DND-41 (cell line): ENCODE measurements around the gene CALCA.

Source experiments
- ATAC-seq: fragments of 200-7000 bp; cut with Tn5 transposase; 3 replicates; pipeline ENCODE4 v1.9.1; 2021; ENCODE audit warnings: low read depth; ENCODE audit not compliant: insufficient read depth
- DNase-seq: peaks from one replicate; pipeline ENCODE4 v3.0.0-alpha.2; 2020
- H2AFZ ChIP-seq: 2 replicates; pipeline ENCODE4 v1.6.0; 2012; ENCODE audit warnings: low read depth, low read length
- H3K27ac ChIP-seq: 2 replicates; pipeline ENCODE4 v1.5.1; 2012; ENCODE audit warnings: low read length, inconsistent platforms
- H3K27me3 ChIP-seq: fragments of 200-600 bp; sonication (generic); 2 replicates; pipeline ENCODE4 v1.6.0; 2012; ENCODE audit warnings: low read length, mild to moderate bottlenecking, inconsistent platforms; ENCODE audit not compliant: insufficient read depth, poor library complexity
- H3K36me3 ChIP-seq: 2 replicates; pipeline ENCODE4 v1.5.1; 2012; ENCODE audit warnings: low read length, inconsistent platforms; ENCODE audit not compliant: insufficient read depth
- H3K4me1 ChIP-seq: 2 replicates; pipeline ENCODE4 v1.5.1; 2012; ENCODE audit warnings: mild to moderate bottlenecking, low read length; ENCODE audit not compliant: insufficient read depth
- H3K4me2 ChIP-seq: 2 replicates; pipeline ENCODE4 v1.6.0; 2012; ENCODE audit warnings: mild to moderate bottlenecking, moderate library complexity, low read length, inconsistent platforms; ENCODE audit not compliant: insufficient read depth
- H3K4me3 ChIP-seq, 2 experiments: fragments of 200-600 bp in 1 of 2; shearing (Covaris generic) in 1 of 2; 2 replicates each; pipeline ENCODE4 v1.5.1; 2012 to 2016; ENCODE audit warnings: inconsistent platforms in 2 of 2, low read length in 2 of 2, mild to moderate bottlenecking in 2 of 2, low read depth in 1 of 2, moderate library complexity in 1 of 2
- H3K79me2 ChIP-seq: 2 replicates; pipeline ENCODE4 v1.6.0; 2012; ENCODE audit warnings: low read length, inconsistent platforms; ENCODE audit not compliant: insufficient read depth
- H3K9ac ChIP-seq: 2 replicates; pipeline ENCODE4 v1.6.0; 2012; ENCODE audit warnings: low read depth, mild to moderate bottlenecking, inconsistent platforms, low read length, moderate library complexity
- H3K9me3 ChIP-seq: 2 replicates; pipeline ENCODE4 v1.5.1; 2012; ENCODE audit warnings: low read length, moderate library complexity, mild to moderate bottlenecking, inconsistent platforms; ENCODE audit not compliant: insufficient read depth, severe bottlenecking
- H4K20me1 ChIP-seq: 2 replicates; pipeline ENCODE4 v1.6.0; 2012; ENCODE audit warnings: low read length; ENCODE audit not compliant: insufficient read depth
- CTCF ChIP-seq: IDR thresholded peaks from 2 replicates; pipeline ENCODE4 v1.5.1; 2012; ENCODE audit warnings: borderline replicate concordance, low read length, moderate library complexity, mild to moderate bottlenecking; ENCODE audit not compliant: poor library complexity, severe bottlenecking; ENCODE audit errors: extremely low read depth
- EZH2 ChIP-seq: IDR thresholded peaks from 3 replicates; pipeline ENCODE4 v1.6.1; 2012; ENCODE audit warnings: borderline replicate concordance, low read depth, mild to moderate bottlenecking, moderate library complexity, low read length, inconsistent platforms; ENCODE audit not compliant: severe bottlenecking

The CALCA gene, protein sequence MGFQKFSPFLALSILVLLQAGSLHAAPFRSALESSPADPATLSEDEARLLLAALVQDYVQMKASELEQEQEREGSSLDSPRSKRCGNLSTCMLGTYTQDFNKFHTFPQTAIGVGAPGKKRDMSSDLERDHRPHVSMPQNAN

GRCh38 chr11:14971865-14972580 lies at the start of gene CALCA:
Gene CALCA (minus strand): TSS chr11:14972351. CDS start chr11:14971192, 1,159 bp downstream.
- Histone ChIP-seq H3K9me3 (no peaks in the 10 kb centered on the region), H3K4me3 (no peak within 1 kb of the TSS), H4K20me1 (no peaks in the 10 kb centered on the region; the same call in 1 of the 2 replicates), H3K4me1 (no peaks in the 10 kb centered on the region), H3K9ac (no peak within 1 kb of the TSS), H3K36me3 (no peaks in the 10 kb centered on the region), H3K79me2 (no peaks in the 10 kb centered on the region), H3K27ac (no peak within 1 kb of the TSS), H3K4me2 (no peak within 1 kb of the TSS), H3K27me3 (peaks cover 18% of the 10 kb centered on the region), H2AFZ (no peak within 1 kb of the TSS)
- no peak for DNase-seq
- ATAC-seq: no peak
- no peak for TF ChIP-seq EZH2
- TF ChIP-seq CTCF: no peak

DNA sequence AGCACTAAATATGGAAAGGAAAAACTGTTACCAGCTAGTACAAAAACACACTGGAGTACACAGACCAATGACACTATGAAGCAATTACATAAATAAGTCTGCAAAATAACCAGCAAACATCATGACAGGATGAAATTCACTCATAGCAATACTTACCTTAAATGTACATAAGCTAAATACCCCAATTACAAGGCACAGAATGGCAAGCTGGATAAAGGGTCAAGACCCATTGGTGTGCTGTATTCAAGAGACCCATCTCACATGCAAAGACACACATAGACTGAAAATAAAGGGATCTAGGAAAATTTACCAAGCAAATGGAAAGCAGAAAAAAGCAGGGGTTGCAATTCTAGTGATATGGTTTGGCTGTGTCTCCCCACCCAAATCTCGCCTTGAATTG lies 44.0 kb upstream of the CALCA start:
- Histone ChIP-seq H3K27ac (no peak overlapping the region), H4K20me1 (no peaks in the 10 kb centered on the region), H3K4me1 (no peaks in the 10 kb centered on the region), H3K9me3 (peaks cover 9% of the 10 kb centered on the region), H3K9ac (no peak overlapping the region), H3K79me2 (no peaks in the 10 kb centered on the region), H3K27me3 (peaks cover 8% of the 10 kb centered on the region), H3K4me2 (no peak overlapping the region), H3K4me3 (no peak overlapping the region), H3K36me3 (no peaks in the 10 kb centered on the region), H2AFZ (no peak overlapping the region)
- TF ChIP-seq EZH2: no peak
- no peak for TF ChIP-seq CTCF
- no peak for ATAC-seq
- no peak for DNase-seq

GRCh38 chr11:15011776-15012345 lies 39.7 kb upstream of the CALCA start:
- H3K27me3 ChIP-seq: peaks cover 14% of the 10 kb centered on the region
- no peak overlapping the region for H3K4me2 ChIP-seq
- H3K9ac ChIP-seq: no peak overlapping the region
- H2AFZ ChIP-seq: no peak overlapping the region
- ATAC-seq (no peak), DNase-seq (no peak)
- H3K9me3 ChIP-seq: peaks cover 9% of the 10 kb centered on the region
- H3K4me1 ChIP-seq: no peaks in the 10 kb centered on the region
- no peaks in the 10 kb centered on the region for H3K36me3 ChIP-seq
- H4K20me1 ChIP-seq: no peaks in the 10 kb centered on the region
- no peak for TF ChIP-seq EZH2
- TF ChIP-seq CTCF: no peak
- H3K79me2 ChIP-seq: no peaks in the 10 kb centered on the region
- H3K27ac ChIP-seq: no peak overlapping the region
- H3K4me3 ChIP-seq: no peak overlapping the region
